Kidney (tissue), 14 donors: ENCODE measurements around the gene P2RX7. TPM values are rescaled to one million over a fixed set of nuclear protein-coding genes. Genes with fewer than 3 reads are reported as not detected.

Experiments used
- DNase-seq, 5 donors: peaks; one replicate each; pipeline ENCODE4 v3.0.0-alpha.2; 2013 to 2020
- FAIRE-seq: peaks from 2 replicates; lab custom pipeline; 2012; peaks lifted over from hg19 to GRCh38; lab: Jason Lieb, UNC
- H3K27ac ChIP-seq, 2 donors: one replicate each; pipeline ENCODE4 v1.7.0; 2013; ENCODE audit warnings: low read depth in 2 of 2, low read length in 2 of 2, inconsistent platforms in 1 of 2
- H3K27me3 ChIP-seq: one replicate; pipeline ENCODE4 v1.7.1; 2013; ENCODE audit warnings: low read length, inconsistent platforms; ENCODE audit not compliant: control insufficient read depth, insufficient read depth
- H3K36me3 ChIP-seq, 3 donors: one replicate each; pipeline versions ENCODE4 v1.7.0 to v1.7.1; 2013; ENCODE audit warnings: low read length in 3 of 3, control low read depth in 1 of 3, inconsistent platforms in 1 of 3; ENCODE audit not compliant: insufficient read depth in 3 of 3, control insufficient read depth in 2 of 3
- H3K4me1 ChIP-seq, 3 donors: one replicate each; pipeline versions ENCODE4 v1.7.0 to v1.7.1; 2013; ENCODE audit warnings: low read length in 3 of 3, inconsistent platforms in 1 of 3, low read depth in 1 of 3; ENCODE audit not compliant: control insufficient read depth in 2 of 3, insufficient read depth in 2 of 3
- H3K4me3 ChIP-seq, 3 donors: one replicate each; pipeline versions ENCODE4 v1.7.0 to v1.8.1; 2013; ENCODE audit warnings: low read length in 3 of 3, control low read depth in 1 of 3, inconsistent platforms in 1 of 3
- H3K9ac ChIP-seq, 3 donors: one replicate each; pipeline versions ENCODE4 v1.7.0 to v1.7.1; 2013; ENCODE audit warnings: low read length in 3 of 3, control low read depth in 1 of 3, inconsistent platforms in 1 of 3
- H3K9me3 ChIP-seq, 3 donors: one replicate each; pipeline versions ENCODE4 v1.7.0 to v1.7.1; 2013; ENCODE audit warnings: low read length in 3 of 3, control low read depth in 1 of 3, inconsistent platforms in 1 of 3; ENCODE audit not compliant: control insufficient read depth in 2 of 3, insufficient read depth in 1 of 3
- CTCF ChIP-seq: IDR thresholded peaks from 3 replicates; pipeline ENCODE4 v1.5.1; 2012; ENCODE audit warnings: mild to moderate bottlenecking, moderate library complexity, borderline replicate concordance; ENCODE audit not compliant: insufficient read depth; ENCODE audit errors: extremely low read depth
- intact Hi-C: fragments of 100-400 bp; cut with DNase I; formaldehyde crosslinking; loops from one replicate; pipeline ENCODE4 v1.11.1; 2022
- polyA plus RNA-seq: library from polyadenylated mRNA; stranded (reverse); fragments of 350-450 nt; fragmentation: Illumina TruSeq; extraction: RNeasy Lipid Tissue Mini Kit (QIAGEN cat#74804); gene quantifications from one replicate; pipeline ENCODE4 v1.2.3, GENCODE V29; 2014; ENCODE audit warnings: low read depth, low replicate concordance; ENCODE audit not compliant: insufficient read depth
- total RNA-seq: library from RNA; stranded (reverse); fragmentation: NEBNext Ultra II Directional; extraction: Animal tissue kit (Norgen Biotek cat#: 25700); gene quantifications from one replicate; pipeline ENCODE4 v1.2.1, GENCODE V29; 2021
- donor health status: control.
- donor health status: control.
- donor health status: control.
- donor health status: control.
- donor health status: control.
- donor health status: DM: yes; HTN: yes; CAD: no.
- donor health status: Normal renal cell carcinoma (clear cell type).

The P2RX7 gene
- total and polyA plus RNA-seq, 2 donors from 2014 or later: 0.45 to 3.5 TPM

- no peaks in the 10 kb centered on the region for H3K27me3 ChIP-seq
- peak overlapping the region in 1 of 3 donors; percentile 4 for H3K9ac ChIP-seq
- H3K4me3 ChIP-seq: peak overlapping the region in 1 of 3 donors; percentile 7
- DNase-seq (peak in 2 of 5 donors; percentile 37 to 61), FAIRE-seq (peak; percentile 95)
- peaks cover 0 to 5% (median 0%) of the 10 kb centered on the region in 3 donors for H3K36me3 ChIP-seq
- intact Hi-C loops: no loop called here
- H3K27ac ChIP-seq: peak overlapping the region; percentile 79 to 82
- peaks cover 0 to 21% (median 6%) of the 10 kb centered on the region in 3 donors for H3K4me1 ChIP-seq
- H3K9me3 ChIP-seq: no peaks in the 10 kb centered on the region
- TF ChIP-seq CTCF: no peak
These were observed 82.4 kb downstream of the P2RX7 start for GRCh38 chr12:121214855-121215745.

- Histone ChIP-seq H3K27me3 (no peaks in the 10 kb centered on the region), H3K36me3 (peaks cover 0 to 5% (median 0%) of the 10 kb centered on the region in 3 donors), H3K4me1 (peaks cover 0 to 21% (median 6%) of the 10 kb centered on the region in 3 donors), H3K9me3 (no peaks in the 10 kb centered on the region), H3K27ac (peak overlapping the region in 1 of 2 donors; percentile 9), H3K9ac (no peak overlapping the region), H3K4me3 (no peak overlapping the region)
- no peak for TF ChIP-seq CTCF
- no peak for FAIRE-seq
- DNase-seq: no peak
- intact Hi-C loops: no loop called here
These were observed 83.4 kb downstream of the P2RX7 start for GRCh38 chr12:121216102-121216501.

GRCh38 chr12:121217063-121217462 is 84.4 kb downstream of the P2RX7 start:
- TF ChIP-seq CTCF: no peak
- Histone ChIP-seq H3K36me3 (peaks cover 0 to 5% (median 0%) of the 10 kb centered on the region in 3 donors), H3K27me3 (no peaks in the 10 kb centered on the region), H3K4me1 (peaks cover 0 to 21% (median 6%) of the 10 kb centered on the region in 3 donors), H3K4me3 (no peak overlapping the region), H3K9me3 (no peaks in the 10 kb centered on the region), H3K9ac (no peak overlapping the region), H3K27ac (peak overlapping the region; percentile 71 to 84)
- intact Hi-C loops: no loop called here
- DNase-seq (peak in 3 of 5 donors; percentile 29 to 64 (median 58)), FAIRE-seq (no peak)
